Stimulated activated CD4-positive, alpha-beta T cell treated with anti-CD3 and anti-CD28 coated beads, Interleukin-1b, Interleukin-23, amount 100 ng/mL, for 48 hours (primary cell): ENCODE data around the gene INHA.

Source experiments
- DNase-seq: peaks from one replicate; pipeline ENCODE4 v3.0.0-alpha.2; 2020

The INHA gene

GRCh38 chr2:219576505-219577388, 4.6 kb downstream of the INHA start:
- no peak for DNase-seq

GRCh38 chr2:219578811-219579613, 6.9 kb downstream of the INHA start:
- no peak for DNase-seq

GRCh38 chr2:219581346-219581745, 9.2 kb downstream of the INHA start:
- DNase-seq: no peak

GRCh38 chr2:219591091-219591490, 19.0 kb downstream of the INHA start:
- no peak for DNase-seq

GRCh38 chr2:219592736-219593135, 20.6 kb downstream of the INHA start:
- no peak for DNase-seq

GRCh38 chr2:219593154-219593553, 21.0 kb downstream of the INHA start:
- DNase-seq: no peak

- DNase-seq: no peak
Measured at GRCh38 chr2:219595256-219595655, 23.1 kb downstream of the INHA start.

GRCh38 chr2:219596954-219597551, 24.9 kb downstream of the INHA start:
- DNase-seq: no peak

GRCh38 chr2:219597552-219598307, 25.6 kb downstream of the INHA start, which contains the start of gene STK11IP:
TSS of gene STK11IP (plus strand) at chr2:219597857. CDS start at chr2:219598120, 263 bp downstream.
- DNase-seq: peak; percentile 89

GRCh38 chr2:219598308-219599078, 26.4 kb downstream of the INHA start:
- DNase-seq: no peak

GRCh38 chr2:219603771-219604170, 31.7 kb downstream of the INHA start:
- no peak for DNase-seq

- no peak for DNase-seq
Measured at GRCh38 chr2:219605607-219605954, 33.5 kb downstream of the INHA start.

GRCh38 chr2:219607931-219608330, 35.8 kb downstream of the INHA start:
- DNase-seq: no peak

- DNase-seq: no peak
Measured at GRCh38 chr2:219608399-219608964, 36.4 kb downstream of the INHA start.

GRCh38 chr2:219609149-219609750, 37.1 kb downstream of the INHA start:
- DNase-seq: no peak

GRCh38 chr2:219611306-219611705, 39.2 kb downstream of the INHA start:
- no peak for DNase-seq

GRCh38 chr2:219611866-219612576, 39.9 kb downstream of the INHA start:
- DNase-seq: no peak

- no peak for DNase-seq
Measured at GRCh38 chr2:219612577-219613286, 40.6 kb downstream of the INHA start.

- no peak for DNase-seq
Measured at GRCh38 chr2:219613461-219614070, 41.5 kb downstream of the INHA start.
